Tibial artery (tissue), 4 donors: ENCODE results near the gene ATP1B2.

Source experiments
- DNase-seq, 2 donors: peaks; one replicate each; pipeline ENCODE4 v3.0.0-alpha.2; 2019
- H3K27ac ChIP-seq, 2 donors: fragments of 200-600 bp; sonication (generic) in 1 of 2; 1 replicate in 1 of 2; 2 replicates in 1 of 2; pipeline ENCODE4 v1.5.1; 2018 to 2019; ENCODE audit warnings: mild to moderate bottlenecking in 1 of 2
- H3K27me3 ChIP-seq, 2 donors: fragments of 200-600 bp; sonication (generic) in 1 of 2; one replicate each; pipeline versions ENCODE4 v1.5.1 to v1.6.0; 2016 to 2019
- H3K36me3 ChIP-seq, 3 donors: fragments of 200-600 bp; sonication (generic) in 2 of 3; one replicate each; pipeline ENCODE4 v1.5.1; 2016 to 2019; ENCODE audit warnings: mild to moderate bottlenecking in 2 of 3
- H3K4me1 ChIP-seq, 4 donors: fragments of 200-600 bp; sonication (generic) in 2 of 4; 1 replicate in 3 of 4; 2 replicates in 1 of 4; pipeline ENCODE4 v1.5.1; 2016 to 2019
- H3K4me3 ChIP-seq, 2 donors: fragments of 200-600 bp; sonication (generic) in 1 of 2; 1 replicate in 1 of 2; 2 replicates in 1 of 2; pipeline ENCODE4 v1.5.1; 2018 to 2019; ENCODE audit warnings: mild to moderate bottlenecking in 2 of 2
- H3K9me3 ChIP-seq, 3 donors: fragments of 200-600 bp; sonication (generic) in 1 of 3; one replicate each; pipeline ENCODE4 v1.5.1; 2016 to 2019
- intact Hi-C: fragments of 100-400 bp; cut with DNase I; formaldehyde crosslinking; loops from one replicate; pipeline ENCODE4 v1.15.0; 2023; ENCODE audit warnings: low total_unique reads
- TF ChIP-seq, protein P1 (sequence below), 2 experiments: fragments of 200-600 bp in 1 of 2; fragments of 450-650 bp in 1 of 2; IDR thresholded peaks; one replicate each; pipeline ENCODE4 v1.5.1; 2017 to 2019; ENCODE audit warnings: antibody characterized with exemption in 2 of 2, mild to moderate bottlenecking in 1 of 2, moderate library complexity in 1 of 2

The ATP1B2 gene

DNA sequence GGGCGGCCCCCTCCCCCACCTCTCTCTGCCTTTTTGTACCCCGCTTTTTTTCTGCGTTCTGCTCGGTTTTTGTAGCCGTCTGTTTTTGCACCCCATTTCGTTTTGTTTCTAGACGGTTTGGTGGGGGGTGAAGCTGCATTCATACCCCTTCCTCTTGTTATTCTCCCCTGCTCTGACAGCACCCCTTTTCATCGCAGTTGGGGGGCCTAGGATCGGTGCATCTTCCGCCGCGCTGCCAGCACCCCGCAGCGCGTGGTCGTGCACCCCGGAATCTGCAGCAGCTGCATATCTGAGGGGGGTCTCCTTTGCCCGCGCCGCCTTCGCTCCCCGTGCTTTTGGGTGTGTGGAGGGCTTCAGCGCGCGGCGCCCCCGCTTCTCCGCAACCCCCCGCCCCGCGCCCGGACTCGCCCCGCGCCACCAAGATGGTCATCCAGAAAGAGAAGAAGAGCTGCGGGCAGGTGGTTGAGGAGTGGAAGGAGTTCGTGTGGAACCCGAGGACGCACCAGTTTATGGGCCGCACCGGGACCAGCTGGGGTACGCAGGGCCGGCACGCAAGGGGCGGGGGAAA, 455 bp downstream of the ATP1B2 start:
- peaks cover 0 to 23% (median 20%) of the 10 kb centered on the region in 4 donors for H3K4me1 ChIP-seq
- no peaks in the 10 kb centered on the region for H3K9me3 ChIP-seq
- H3K27ac ChIP-seq, result no peak overlapping the region
- H3K36me3 ChIP-seq, result no peaks in the 10 kb centered on the region
- intact Hi-C loops, result no loop called here
- DNase-seq, result no peak
- peaks cover 0 to 62% of the 10 kb centered on the region in 2 donors for H3K27me3 ChIP-seq
- TF ChIP-seq, protein P1, sequence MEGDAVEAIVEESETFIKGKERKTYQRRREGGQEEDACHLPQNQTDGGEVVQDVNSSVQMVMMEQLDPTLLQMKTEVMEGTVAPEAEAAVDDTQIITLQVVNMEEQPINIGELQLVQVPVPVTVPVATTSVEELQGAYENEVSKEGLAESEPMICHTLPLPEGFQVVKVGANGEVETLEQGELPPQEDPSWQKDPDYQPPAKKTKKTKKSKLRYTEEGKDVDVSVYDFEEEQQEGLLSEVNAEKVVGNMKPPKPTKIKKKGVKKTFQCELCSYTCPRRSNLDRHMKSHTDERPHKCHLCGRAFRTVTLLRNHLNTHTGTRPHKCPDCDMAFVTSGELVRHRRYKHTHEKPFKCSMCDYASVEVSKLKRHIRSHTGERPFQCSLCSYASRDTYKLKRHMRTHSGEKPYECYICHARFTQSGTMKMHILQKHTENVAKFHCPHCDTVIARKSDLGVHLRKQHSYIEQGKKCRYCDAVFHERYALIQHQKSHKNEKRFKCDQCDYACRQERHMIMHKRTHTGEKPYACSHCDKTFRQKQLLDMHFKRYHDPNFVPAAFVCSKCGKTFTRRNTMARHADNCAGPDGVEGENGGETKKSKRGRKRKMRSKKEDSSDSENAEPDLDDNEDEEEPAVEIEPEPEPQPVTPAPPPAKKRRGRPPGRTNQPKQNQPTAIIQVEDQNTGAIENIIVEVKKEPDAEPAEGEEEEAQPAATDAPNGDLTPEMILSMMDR (IDR thresholded peaks at IDR 0.05), result no peak
- H3K4me3 ChIP-seq, result peak overlapping the region; percentile 12 to 48

DNA sequence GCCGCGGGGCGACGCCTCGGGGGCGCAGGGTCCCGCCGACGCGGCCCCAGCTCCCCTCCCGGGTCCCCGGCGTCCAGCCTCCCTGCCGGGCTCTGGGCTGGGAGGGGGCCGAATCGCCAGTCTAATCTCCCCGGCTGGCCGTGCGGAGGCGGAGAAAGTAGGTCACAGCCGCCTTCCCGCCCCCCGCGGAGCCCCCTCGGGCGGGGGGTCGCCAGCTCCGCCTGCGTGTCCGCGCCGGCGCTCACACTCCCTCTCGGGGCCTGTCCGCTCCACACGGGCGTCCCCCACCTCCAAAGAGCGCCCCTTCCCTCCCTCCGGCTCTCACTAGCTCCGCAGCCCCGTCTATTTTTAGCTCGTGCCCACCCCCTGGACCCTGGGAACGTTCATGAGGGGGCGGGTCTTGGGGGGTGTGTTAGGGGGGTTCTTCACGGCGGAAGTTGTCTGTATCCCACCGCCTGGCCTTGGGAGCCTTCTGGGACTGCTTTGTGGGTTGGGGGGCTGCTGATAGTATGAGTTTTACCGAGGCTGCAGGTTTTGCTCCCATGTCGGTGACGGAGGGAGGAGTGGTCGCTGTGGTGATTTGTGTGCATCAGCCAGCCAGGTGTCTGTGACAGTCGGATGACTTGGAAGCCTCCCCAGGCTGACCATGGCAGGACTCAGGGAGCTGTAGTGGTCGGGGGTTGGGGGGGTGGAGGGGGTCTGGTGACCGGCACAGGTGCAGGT, 1.1 kb downstream of the ATP1B2 start:
- TF ChIP-seq, protein P1 (IDR thresholded peaks at IDR 0.05), result no peak
- DNase-seq, result no peak
- H3K9me3 ChIP-seq, result no peaks in the 10 kb centered on the region
- no peak overlapping the region for H3K27ac ChIP-seq
- H3K27me3 ChIP-seq, result peaks cover 0 to 56% of the 10 kb centered on the region in 2 donors
- peak overlapping the region; percentile 12 to 48 for H3K4me3 ChIP-seq
- intact Hi-C loops, result no loop called here
- peaks cover 0 to 25% (median 21%) of the 10 kb centered on the region in 4 donors for H3K4me1 ChIP-seq
- H3K36me3 ChIP-seq, result no peaks in the 10 kb centered on the region

- peaks cover 0 to 52% of the 10 kb centered on the region in 2 donors for H3K27me3 ChIP-seq
- H3K4me3 ChIP-seq, result no peak overlapping the region
- H3K4me1 ChIP-seq, result peaks cover 0 to 32% (median 24%) of the 10 kb centered on the region in 4 donors
- H3K36me3 ChIP-seq, result no peaks in the 10 kb centered on the region
- DNase-seq, result no peak
- H3K27ac ChIP-seq, result no peak overlapping the region
- intact Hi-C loops, result no loop called here
- TF ChIP-seq, protein P1 (IDR thresholded peaks at IDR 0.05), result no peak
- no peaks in the 10 kb centered on the region for H3K9me3 ChIP-seq
Measured at GRCh38 chr17:7652388-7653356, 1.9 kb downstream of the ATP1B2 start.

DNA sequence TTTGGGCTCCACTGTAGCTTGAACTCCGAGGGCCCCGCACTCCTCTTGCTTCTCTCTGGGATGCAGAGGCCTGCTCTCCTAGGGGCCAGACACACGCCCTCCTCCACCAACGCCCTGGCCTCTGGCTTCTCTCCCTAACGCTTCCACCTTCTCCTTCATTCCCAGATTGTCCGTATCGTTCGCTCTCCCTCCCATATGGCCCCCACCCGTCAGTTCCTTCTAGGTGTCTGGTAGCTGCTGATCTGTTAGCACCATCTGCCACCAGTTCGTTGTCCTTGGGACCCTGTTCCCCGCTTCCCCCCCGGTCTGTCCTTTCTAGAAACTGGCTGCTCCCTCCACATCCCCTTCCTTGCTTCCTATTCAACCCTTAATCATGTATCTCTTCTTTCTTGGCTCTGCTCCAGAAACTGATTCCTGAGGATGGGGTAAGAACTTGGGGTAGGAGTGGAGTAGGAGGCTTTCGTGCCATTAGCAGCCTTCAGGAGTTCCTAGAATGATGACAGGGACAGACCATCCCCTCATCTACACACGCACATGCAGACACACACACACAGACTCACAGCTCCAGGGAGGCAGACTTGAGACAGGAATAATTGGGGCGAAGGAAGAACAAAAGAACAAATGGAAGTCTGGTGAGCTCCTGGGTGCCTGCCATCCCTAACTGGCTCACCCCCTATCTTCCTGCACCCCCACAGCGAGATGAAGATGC, 4.3 kb downstream of the ATP1B2 start:
- Histone ChIP-seq H3K27ac (no peak overlapping the region), H3K9me3 (no peaks in the 10 kb centered on the region), H3K4me1 (peaks cover 0 to 30% (median 23%) of the 10 kb centered on the region in 4 donors), H3K27me3 (peaks cover 0 to 34% of the 10 kb centered on the region in 2 donors), H3K4me3 (no peak overlapping the region), H3K36me3 (no peaks in the 10 kb centered on the region)
- intact Hi-C loops, result no loop called here
- no peak for DNase-seq
- TF ChIP-seq, protein P1 (IDR thresholded peaks at IDR 0.05), result no peak

DNA sequence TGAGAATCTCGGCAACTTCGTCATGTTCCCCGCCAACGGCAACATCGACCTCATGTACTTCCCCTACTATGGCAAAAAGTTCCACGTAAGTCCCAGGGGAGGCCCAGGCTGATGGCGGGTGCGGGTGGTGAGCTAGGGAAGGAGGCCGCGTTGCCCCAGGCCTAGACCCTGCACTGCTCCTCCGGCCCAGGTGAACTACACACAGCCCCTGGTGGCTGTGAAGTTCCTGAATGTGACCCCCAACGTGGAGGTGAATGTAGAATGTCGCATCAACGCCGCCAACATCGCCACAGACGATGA, 4.8 kb downstream of the ATP1B2 start:
- intact Hi-C loops, result no loop called here
- H3K36me3 ChIP-seq, result no peaks in the 10 kb centered on the region
- H3K4me3 ChIP-seq, result no peak overlapping the region
- peaks cover 0 to 25% (median 19%) of the 10 kb centered on the region in 4 donors for H3K4me1 ChIP-seq
- peaks cover 0 to 29% of the 10 kb centered on the region in 2 donors for H3K27me3 ChIP-seq
- H3K9me3 ChIP-seq, result no peaks in the 10 kb centered on the region
- TF ChIP-seq, protein P1 (IDR thresholded peaks at IDR 0.05), result no peak
- no peak overlapping the region for H3K27ac ChIP-seq
- no peak for DNase-seq
